HCT116 (cell line): ENCODE results near the gene HCAR3. TPM values are rescaled to one million over a fixed set of nuclear protein-coding genes. Genes with fewer than 3 reads are reported as not detected.

Experiments used
- ATAC-seq: fragments of 200-7000 bp; cut with Tn5 transposase; 2 replicates; pipeline ENCODE4 v1.9.1; 2020; ENCODE audit warnings: mild to moderate bottlenecking, moderate library complexity
- BruUV-seq: library from RNA; stranded (reverse); fragments of 400-500 nt; replicated peaks from 2 replicates; lab custom pipeline; 2021; lab: Mats Ljungman, UMichigan
- CTCF ChIA-PET: fragments of 300-600 bp; sonication (Branson Sonifier 250); formaldehyde crosslinking; loops from one replicate; lab custom pipeline; 2021; ENCODE audit warnings: antibody characterized with exemption; lab: Charles Lee
- POLR2A ChIA-PET: fragments of 300-600, 350-600 bp; sonication (Branson Sonifier 250); formaldehyde crosslinking; loops from one replicate; lab custom pipeline; 2021; ENCODE audit warnings: antibody characterized with exemption; lab: Charles Lee
- RAD21 ChIA-PET, 2 experiments: fragments of 300-600 bp; sonication (Branson Sonifier 250); formaldehyde crosslinking; loops; one replicate each; lab custom pipeline; 2023; ENCODE audit warnings: low total read pairs in 2 of 2; ENCODE audit not compliant: uncharacterized antibody in 2 of 2, unreplicated experiment in 2 of 2, low non-redundant PET in 1 of 2; lab: Charles Lee
- DNase-seq: peaks from one replicate; pipeline ENCODE4 v3.0.0-alpha.2; 2010; ENCODE audit warnings: low read depth, low spot score
- H2AFZ ChIP-seq: fragments of 200-600 bp; shearing (Covaris generic), sonication (generic); 2 replicates; pipeline ENCODE4 v1.6.1; 2017; ENCODE audit warnings: low read depth, mixed run types, mixed read lengths, antibody characterized with exemption, low read length; ENCODE audit not compliant: poor library complexity, severe bottlenecking
- H3K27ac ChIP-seq: 2 replicates; pipeline ENCODE4 v1.5.1; 2012; ENCODE audit warnings: low read depth, low read length
- H3K27me3 ChIP-seq: fragments of 200-600 bp; sonication (generic); 2 replicates; pipeline ENCODE4 v1.6.1; 2016; ENCODE audit warnings: mixed run types, low read length, mixed read lengths; ENCODE audit not compliant: insufficient read depth
- H3K36me3 ChIP-seq, 2 experiments: fragments of 200-500 bp in 1 of 2; fragments of 200-600 bp in 1 of 2; sonication (Bioruptor generic) in 1 of 2; sonication (generic) in 1 of 2; 2 replicates each; pipeline versions ENCODE4 v1.5.1 to v1.6.1; 2014 to 2016; ENCODE audit warnings: low read length in 2 of 2, inconsistent platforms in 1 of 2, mixed read lengths in 1 of 2, mixed run types in 1 of 2; ENCODE audit not compliant: insufficient read depth in 2 of 2, control insufficient read depth in 1 of 2
- H3K4me1 ChIP-seq, 2 experiments: fragments of 200-600 bp in 1 of 2; sonication (generic) in 1 of 2; 2 replicates each; pipeline versions ENCODE4 v1.5.1 to v1.6.1; 2012 to 2017; ENCODE audit warnings: low read length in 2 of 2, inconsistent platforms in 1 of 2, mild to moderate bottlenecking in 1 of 2, mixed read lengths in 1 of 2, mixed run types in 1 of 2, moderate library complexity in 1 of 2; ENCODE audit not compliant: insufficient read depth in 2 of 2, control insufficient read depth in 1 of 2
- H3K4me2 ChIP-seq: fragments of 200-600 bp; sonication (generic); 2 replicates; pipeline ENCODE4 v1.6.1; 2017; ENCODE audit warnings: mixed run types, low read length, mixed read lengths
- H3K4me3 ChIP-seq, 2 experiments: fragments of 200-600 bp in 1 of 2; sonication (generic) in 1 of 2; replicated peaks in 1 of 2; 2 replicates each; pipeline ENCODE4 v1.5.1; 2011 to 2016; ENCODE audit warnings: low read length in 2 of 2, control low read depth in 1 of 2, low read depth in 1 of 2, mild to moderate bottlenecking in 1 of 2, mixed read lengths in 1 of 2, mixed run types in 1 of 2
- H3K79me2 ChIP-seq: fragments of 200-600 bp; sonication (generic); 2 replicates; pipeline ENCODE4 v1.6.1; 2017; ENCODE audit warnings: mild to moderate bottlenecking, mixed run types, low read length, moderate library complexity, mixed read lengths; ENCODE audit not compliant: insufficient read depth
- H3K9ac ChIP-seq: fragments of 200-600 bp; sonication (generic); 2 replicates; pipeline ENCODE4 v1.6.1; 2016; ENCODE audit warnings: low read length, mixed read lengths
- H3K9me2 ChIP-seq: fragments of 200-600 bp; sonication (generic), shearing (Covaris generic); 2 replicates; pipeline ENCODE4 v1.6.1; 2017; ENCODE audit warnings: mixed run types, mild to moderate bottlenecking, moderate library complexity; ENCODE audit not compliant: insufficient read depth
- H3K9me3 ChIP-seq, 2 experiments: fragments of 200-500 bp in 1 of 2; fragments of 200-600 bp in 1 of 2; sonication (Bioruptor generic) in 1 of 2; sonication (generic) in 1 of 2; 2 replicates each; pipeline ENCODE4 v1.6.1; 2014 to 2017; ENCODE audit warnings: low read length in 2 of 2, mixed read lengths in 2 of 2, inconsistent platforms in 1 of 2, low read depth in 1 of 2, mild to moderate bottlenecking in 1 of 2, mixed run types in 1 of 2, moderate library complexity in 1 of 2; ENCODE audit not compliant: control insufficient read depth in 1 of 2, insufficient read depth in 1 of 2
- H4K20me1 ChIP-seq: fragments of 200-600 bp; sonication (generic), shearing (Covaris generic); 2 replicates; pipeline ENCODE4 v1.6.1; 2017; ENCODE audit warnings: mixed run types, mild to moderate bottlenecking, moderate library complexity; ENCODE audit not compliant: insufficient read depth
- EGR1 ChIP-seq: IDR thresholded peaks from 2 replicates; pipeline ENCODE4 v1.6.1; 2012; ENCODE audit warnings: low read depth
- ELF1 ChIP-seq: IDR thresholded peaks from 2 replicates; pipeline ENCODE4 v1.6.1; 2012; ENCODE audit warnings: low read depth, borderline replicate concordance
- EZH2 ChIP-seq: fragments of 200-600 bp; sonication (generic); IDR thresholded peaks from 2 replicates; pipeline ENCODE4 v1.6.1; 2017; ENCODE audit warnings: antibody characterized with exemption, mixed run types
- EZH2phosphoT487 ChIP-seq: fragments of 200-600 bp; IDR thresholded peaks from 2 replicates; pipeline ENCODE4 v1.6.1; 2018; ENCODE audit warnings: antibody characterized with exemption, borderline replicate concordance
- POLR2A ChIP-seq: IDR thresholded peaks from 2 replicates; pipeline ENCODE4 v1.7.0; 2011; ENCODE audit warnings: borderline replicate concordance; ENCODE audit not compliant: insufficient read depth, insufficient read length; ENCODE audit errors: extremely low read depth
- POLR2AphosphoS5 ChIP-seq: IDR thresholded peaks from 2 replicates; pipeline ENCODE4 v1.6.1; 2011; ENCODE audit warnings: mild to moderate bottlenecking, low read depth, low read length, moderate library complexity
- RAD21 ChIP-seq: IDR thresholded peaks from 2 replicates; pipeline ENCODE4 v1.6.1; 2012; ENCODE audit warnings: low read depth, mild to moderate bottlenecking
- SIN3A ChIP-seq: IDR thresholded peaks from 2 replicates; pipeline ENCODE4 v1.6.1; 2012; ENCODE audit warnings: low read depth
- SP1 ChIP-seq: IDR thresholded peaks from 2 replicates; pipeline ENCODE4 v1.6.1; 2012; ENCODE audit warnings: low read depth
- ZFX ChIP-seq: fragments of 450-650 bp; IDR thresholded peaks from 2 replicates; pipeline ENCODE4 v1.6.1; 2017
- ZNF274 ChIP-seq: fragments of 200-500 bp; sonication (Bioruptor generic); IDR thresholded peaks from 2 replicates; pipeline ENCODE4 v1.6.1; 2014; ENCODE audit warnings: mild to moderate bottlenecking, low read depth, low read length, inconsistent platforms
- intact Hi-C: fragments of 100-400 bp; cut with micrococcal nuclease; formaldehyde crosslinking; loops from 2 replicates; pipeline ENCODE4 v1.10.0; 2022
- total RNA-seq: library from RNA; stranded (reverse); gene quantifications from one replicate; pipeline ENCODE4 v1.2.1, GENCODE V29; 2021; ENCODE audit not compliant: unreplicated experiment
- TF ChIP-seq, protein P1 (sequence below), 3 experiments: fragments of 200-600 bp in 1 of 3; sonication (generic) in 1 of 3; IDR thresholded peaks in 2 of 3; conservative IDR thresholded peaks in 1 of 3; 2 replicates each; pipeline ENCODE4 v1.5.1; 2012 to 2017; ENCODE audit warnings: low read depth in 2 of 3, low read length in 2 of 3, antibody characterized with exemption in 1 of 3, borderline replicate concordance in 1 of 3, control low read depth in 1 of 3, mild to moderate bottlenecking in 1 of 3, mixed read lengths in 1 of 3, mixed run types in 1 of 3, moderate library complexity in 1 of 3; ENCODE audit not compliant: insufficient read depth in 1 of 3
- TF ChIP-seq, protein P2 (sequence below): IDR thresholded peaks from 2 replicates; pipeline ENCODE4 v1.6.1; 2012; ENCODE audit warnings: low read depth

The HCAR3 gene
- total RNA-seq, 1 experiment from 2014 or later: not detected

DNA sequence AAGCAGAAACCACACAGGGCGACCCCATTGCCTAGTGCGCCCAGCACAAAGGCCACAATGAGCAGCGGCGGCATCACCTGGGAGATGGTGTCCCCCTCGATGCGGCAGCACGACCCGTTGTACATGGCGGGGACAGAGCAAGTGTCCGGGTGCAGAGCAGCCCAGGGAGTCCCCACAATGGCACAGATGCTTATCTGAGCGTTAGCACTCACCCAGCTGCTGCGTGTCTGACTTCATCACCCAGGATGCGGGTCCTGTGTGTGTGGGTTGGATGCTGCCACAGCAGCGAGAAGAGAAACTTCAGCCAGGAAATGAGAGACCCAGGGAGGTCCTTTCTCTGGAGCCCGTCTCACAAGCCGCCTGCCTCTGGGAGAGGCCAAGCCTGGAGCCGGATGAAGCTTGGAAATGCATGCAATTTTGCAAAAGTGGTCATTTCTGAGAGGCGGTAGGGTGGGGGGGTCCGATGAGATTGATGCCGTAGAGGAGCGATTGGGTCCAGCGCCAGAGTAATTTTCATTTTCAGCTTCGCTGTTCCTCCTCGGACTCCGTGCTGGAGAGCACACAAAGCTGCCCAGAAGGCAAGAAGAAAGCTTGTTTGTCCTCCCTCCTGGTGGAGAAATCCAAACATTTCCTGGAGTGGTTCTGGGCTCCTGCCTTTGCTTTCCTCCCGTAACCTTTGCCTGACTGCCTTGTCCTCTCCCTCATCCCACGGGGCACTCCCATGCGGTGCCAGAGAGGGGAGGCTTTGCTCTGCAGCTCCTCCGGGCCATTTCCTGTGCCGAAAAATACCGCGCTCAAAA is 13.8 kb upstream of the HCAR3 start, which contains the start of gene HCAR1:
Gene HCAR1 (minus strand): TSS at position 630 of the 800 bp plus-strand sequence. CDS start 505 bp downstream, at position 125.
- Histone ChIP-seq H3K27ac (no peak within 1 kb of the TSS), H3K4me3 (no peak within 1 kb of the TSS), H4K20me1 (no peaks in the 10 kb centered on the region), H3K36me3 (no peaks in the 10 kb centered on the region), H3K79me2 (no peaks in the 10 kb centered on the region), H3K9ac (no peak within 1 kb of the TSS), H3K9me3 (no peaks in the 10 kb centered on the region), H3K27me3 (no peaks in the 10 kb centered on the region), H3K4me1 (peaks cover 10 to 12% of the 10 kb centered on the region in 2 experiments; a peak in 3 of 4 replicates), H2AFZ (no peak within 1 kb of the TSS), H3K9me2 (no peaks in the 10 kb centered on the region), H3K4me2 (no peak within 1 kb of the TSS)
- no peak for TF ChIP-seq EGR1
- no peak for TF ChIP-seq SIN3A
- TF ChIP-seq, protein P1, sequence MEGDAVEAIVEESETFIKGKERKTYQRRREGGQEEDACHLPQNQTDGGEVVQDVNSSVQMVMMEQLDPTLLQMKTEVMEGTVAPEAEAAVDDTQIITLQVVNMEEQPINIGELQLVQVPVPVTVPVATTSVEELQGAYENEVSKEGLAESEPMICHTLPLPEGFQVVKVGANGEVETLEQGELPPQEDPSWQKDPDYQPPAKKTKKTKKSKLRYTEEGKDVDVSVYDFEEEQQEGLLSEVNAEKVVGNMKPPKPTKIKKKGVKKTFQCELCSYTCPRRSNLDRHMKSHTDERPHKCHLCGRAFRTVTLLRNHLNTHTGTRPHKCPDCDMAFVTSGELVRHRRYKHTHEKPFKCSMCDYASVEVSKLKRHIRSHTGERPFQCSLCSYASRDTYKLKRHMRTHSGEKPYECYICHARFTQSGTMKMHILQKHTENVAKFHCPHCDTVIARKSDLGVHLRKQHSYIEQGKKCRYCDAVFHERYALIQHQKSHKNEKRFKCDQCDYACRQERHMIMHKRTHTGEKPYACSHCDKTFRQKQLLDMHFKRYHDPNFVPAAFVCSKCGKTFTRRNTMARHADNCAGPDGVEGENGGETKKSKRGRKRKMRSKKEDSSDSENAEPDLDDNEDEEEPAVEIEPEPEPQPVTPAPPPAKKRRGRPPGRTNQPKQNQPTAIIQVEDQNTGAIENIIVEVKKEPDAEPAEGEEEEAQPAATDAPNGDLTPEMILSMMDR (IDR thresholded peaks at IDR 0.05 in 2 of 3, conservative IDR thresholded peaks at IDR 0.05 in 1 of 3; ENCODE audit: borderline replicate concordance in 1 of 3, insufficient read depth in 1 of 3, low read depth in 2 of 3, low read length in 2 of 3): no peak
- TF ChIP-seq, protein P2, sequence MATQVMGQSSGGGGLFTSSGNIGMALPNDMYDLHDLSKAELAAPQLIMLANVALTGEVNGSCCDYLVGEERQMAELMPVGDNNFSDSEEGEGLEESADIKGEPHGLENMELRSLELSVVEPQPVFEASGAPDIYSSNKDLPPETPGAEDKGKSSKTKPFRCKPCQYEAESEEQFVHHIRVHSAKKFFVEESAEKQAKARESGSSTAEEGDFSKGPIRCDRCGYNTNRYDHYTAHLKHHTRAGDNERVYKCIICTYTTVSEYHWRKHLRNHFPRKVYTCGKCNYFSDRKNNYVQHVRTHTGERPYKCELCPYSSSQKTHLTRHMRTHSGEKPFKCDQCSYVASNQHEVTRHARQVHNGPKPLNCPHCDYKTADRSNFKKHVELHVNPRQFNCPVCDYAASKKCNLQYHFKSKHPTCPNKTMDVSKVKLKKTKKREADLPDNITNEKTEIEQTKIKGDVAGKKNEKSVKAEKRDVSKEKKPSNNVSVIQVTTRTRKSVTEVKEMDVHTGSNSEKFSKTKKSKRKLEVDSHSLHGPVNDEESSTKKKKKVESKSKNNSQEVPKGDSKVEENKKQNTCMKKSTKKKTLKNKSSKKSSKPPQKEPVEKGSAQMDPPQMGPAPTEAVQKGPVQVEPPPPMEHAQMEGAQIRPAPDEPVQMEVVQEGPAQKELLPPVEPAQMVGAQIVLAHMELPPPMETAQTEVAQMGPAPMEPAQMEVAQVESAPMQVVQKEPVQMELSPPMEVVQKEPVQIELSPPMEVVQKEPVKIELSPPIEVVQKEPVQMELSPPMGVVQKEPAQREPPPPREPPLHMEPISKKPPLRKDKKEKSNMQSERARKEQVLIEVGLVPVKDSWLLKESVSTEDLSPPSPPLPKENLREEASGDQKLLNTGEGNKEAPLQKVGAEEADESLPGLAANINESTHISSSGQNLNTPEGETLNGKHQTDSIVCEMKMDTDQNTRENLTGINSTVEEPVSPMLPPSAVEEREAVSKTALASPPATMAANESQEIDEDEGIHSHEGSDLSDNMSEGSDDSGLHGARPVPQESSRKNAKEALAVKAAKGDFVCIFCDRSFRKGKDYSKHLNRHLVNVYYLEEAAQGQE: no peak
- no peak for TF ChIP-seq RAD21
- no peak for TF ChIP-seq SP1
- TF ChIP-seq EZH2phosphoT487: no peak
- TF ChIP-seq POLR2AphosphoS5: no peak
- no peak for TF ChIP-seq EZH2
- no peak for TF ChIP-seq ZNF274
- no peak for TF ChIP-seq POLR2A
- TF ChIP-seq ELF1: no peak
- no peak for TF ChIP-seq ZFX
- ChIA-PET RAD21 (no interaction called here), POLR2A (no interaction called here), CTCF (no interaction called here)
- ATAC-seq (no peak), DNase-seq (no peak)
- intact Hi-C loops: no loop called here
- BruUV-seq: no TSS peak
